ENCODE results near the gene HDDC2. TPM values are rescaled to one million over a fixed set of nuclear protein-coding genes. Genes with fewer than 3 reads are reported as not detected.

The HDDC2 gene, protein sequence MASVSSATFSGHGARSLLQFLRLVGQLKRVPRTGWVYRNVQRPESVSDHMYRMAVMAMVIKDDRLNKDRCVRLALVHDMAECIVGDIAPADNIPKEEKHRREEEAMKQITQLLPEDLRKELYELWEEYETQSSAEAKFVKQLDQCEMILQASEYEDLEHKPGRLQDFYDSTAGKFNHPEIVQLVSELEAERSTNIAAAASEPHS
- polyA plus RNA-seq (2013, experiment 1 of 2; ENCODE audit: insufficient read length): 102 TPM
- polyA plus RNA-seq (2013, experiment 2 of 2; ENCODE audit: insufficient read length): 97.6 TPM

DNA sequence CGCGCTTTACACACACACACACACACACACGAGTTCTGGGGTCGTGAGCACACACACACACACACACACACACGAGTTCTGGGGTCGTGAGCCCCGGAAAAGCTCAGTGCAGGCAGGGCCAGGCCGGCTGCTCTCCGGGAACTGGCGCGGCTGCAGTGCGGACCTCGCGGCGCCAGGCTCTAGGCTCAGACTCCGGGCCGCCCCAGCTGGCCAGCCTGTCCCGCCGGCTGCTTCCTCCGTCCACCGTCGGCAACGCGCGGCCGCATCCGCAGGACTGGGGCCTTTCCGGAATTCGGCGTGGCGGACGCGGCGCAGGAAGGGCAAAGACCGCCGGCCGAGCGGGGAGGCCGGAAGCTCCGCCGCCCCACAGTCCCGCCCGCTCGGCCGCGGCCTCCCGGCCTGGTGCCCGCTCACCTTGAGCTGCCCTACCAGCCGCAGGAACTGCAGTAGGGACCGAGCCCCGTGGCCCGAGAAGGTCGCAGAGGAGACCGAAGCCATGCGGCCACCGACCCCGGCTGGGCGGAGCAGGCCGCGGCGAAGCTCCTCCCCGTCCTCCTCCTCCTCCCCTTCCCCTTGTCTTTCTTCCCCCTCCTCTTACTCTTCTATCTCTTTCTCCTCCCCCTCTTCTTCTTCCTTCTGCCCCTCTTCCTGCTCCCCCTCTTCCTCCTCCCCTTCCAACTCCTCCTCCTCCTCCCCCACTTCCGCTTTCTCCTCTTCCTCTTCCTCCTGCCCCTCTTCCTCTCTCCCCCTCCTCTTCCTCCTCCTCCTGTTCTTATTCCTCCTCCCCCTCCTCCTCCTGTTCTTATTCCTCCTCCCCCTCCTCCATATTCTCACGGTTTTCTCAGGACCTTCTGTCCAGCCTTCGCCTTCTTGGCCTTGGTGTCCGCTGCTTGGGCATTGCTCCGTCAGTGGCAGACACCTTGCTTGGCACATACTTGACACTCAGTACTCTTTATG lies at the start of gene HDDC2:
Gene HDDC2, minus strand, starts transcription at position 533 of the 957 bp plus-strand sequence. Its CDS starts 35 bp downstream, at position 498.
- DNase-seq: peak; percentile 71

DNA sequence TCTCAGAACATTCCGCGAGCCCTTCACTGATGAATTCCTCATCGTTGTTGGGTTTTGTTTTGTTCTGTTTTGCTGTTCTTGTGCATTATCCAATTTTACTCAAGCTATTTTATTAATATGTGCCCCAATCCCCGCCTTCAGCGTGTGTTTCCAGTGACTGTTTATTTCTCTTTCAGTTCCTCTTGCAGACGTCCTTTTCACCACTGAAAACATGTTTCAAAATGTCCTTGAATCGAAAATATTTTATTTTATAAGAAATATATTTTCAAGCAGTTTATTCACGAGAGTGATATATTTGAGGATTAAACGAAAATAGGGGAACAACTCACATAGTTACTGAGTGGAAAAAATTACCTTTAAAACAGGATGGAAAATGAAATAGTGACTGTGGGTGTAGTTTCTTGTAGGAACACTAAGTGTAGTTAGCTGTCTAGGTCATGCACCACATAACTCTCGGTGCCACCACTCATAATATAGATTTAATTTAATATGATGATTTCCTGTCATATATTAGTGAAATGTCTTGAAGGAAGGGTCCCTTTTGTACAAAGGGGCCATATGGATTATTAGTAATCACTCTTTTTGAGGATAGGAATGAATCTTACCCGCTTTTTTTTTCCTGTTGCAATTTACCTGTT lies 45.3 kb upstream of the HDDC2 start:
- no peak for DNase-seq

DNA sequence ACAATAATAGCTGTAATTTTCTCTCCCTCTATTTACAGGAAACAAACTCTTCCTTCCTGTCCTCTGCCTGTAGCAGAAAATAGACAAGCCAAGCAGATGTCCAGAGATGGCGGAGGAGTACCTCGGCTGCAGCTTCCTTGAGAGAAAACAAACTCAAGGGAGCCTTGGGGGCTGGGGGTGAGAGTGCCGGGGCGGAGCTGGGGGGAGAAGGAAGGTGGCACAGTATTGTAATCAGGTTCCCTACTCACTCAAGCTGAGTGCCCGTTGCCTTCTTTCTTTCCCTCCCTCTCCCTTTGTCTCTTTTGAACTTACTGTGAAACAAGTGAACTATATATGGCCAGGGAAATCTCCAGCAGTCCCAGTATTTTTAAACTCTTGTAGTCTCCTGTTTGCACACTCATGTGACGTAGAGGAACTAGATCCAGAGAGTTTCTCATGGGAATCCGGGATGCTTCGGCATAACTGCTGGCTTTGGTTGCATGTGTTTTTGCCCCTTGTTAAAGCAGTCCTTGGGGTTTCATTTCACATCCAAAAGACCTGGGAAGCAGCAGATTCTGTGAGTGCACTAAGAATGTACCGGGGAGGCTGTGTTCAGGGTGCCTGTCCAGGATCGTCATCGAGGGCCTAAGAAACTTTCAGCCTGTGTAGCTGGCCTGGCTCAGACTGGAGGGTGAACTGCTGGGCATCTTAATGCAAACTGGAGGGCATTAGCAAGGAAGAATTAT lies 44.6 kb upstream of the HDDC2 start:
- DNase-seq: no peak

DNA sequence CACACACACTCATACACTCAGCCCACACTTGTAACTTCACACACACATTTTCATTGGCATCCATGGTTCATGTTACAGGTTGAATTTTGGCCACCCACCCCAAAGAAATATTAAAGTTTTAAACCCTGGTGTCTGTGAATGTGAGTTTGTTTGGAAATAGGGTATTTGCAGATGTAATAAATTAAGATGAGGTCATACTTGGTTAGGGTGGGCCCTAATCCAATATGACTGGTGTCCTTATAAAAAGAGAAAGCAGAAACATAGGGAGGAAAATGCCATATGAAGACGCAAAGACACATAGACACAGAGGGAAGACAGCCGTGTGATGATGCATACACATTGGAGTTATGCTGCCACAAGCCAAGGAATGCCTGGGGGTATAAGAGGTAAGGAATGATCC lies 39.7 kb upstream of the HDDC2 start:
- DNase-seq: no peak

DNA sequence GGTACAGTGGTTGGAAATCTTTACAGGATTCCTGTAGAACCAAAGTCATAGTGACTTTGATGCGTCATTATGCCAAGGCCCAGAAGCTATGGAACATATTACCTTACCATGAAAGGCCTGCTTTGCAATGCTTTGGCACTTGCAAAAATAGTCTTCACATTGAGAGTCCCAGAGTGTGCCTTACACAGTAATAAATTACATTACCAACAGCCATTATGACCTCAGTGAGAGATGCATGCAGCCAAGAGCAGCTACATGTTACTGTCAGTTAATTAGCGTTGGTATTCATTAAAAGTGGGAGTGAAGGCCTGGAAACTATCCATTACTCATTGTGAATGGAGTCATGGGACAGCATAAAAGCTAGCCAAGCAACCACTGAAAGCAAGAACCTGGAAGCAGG lies 39.2 kb upstream of the HDDC2 start:
- DNase-seq: no peak

DNA sequence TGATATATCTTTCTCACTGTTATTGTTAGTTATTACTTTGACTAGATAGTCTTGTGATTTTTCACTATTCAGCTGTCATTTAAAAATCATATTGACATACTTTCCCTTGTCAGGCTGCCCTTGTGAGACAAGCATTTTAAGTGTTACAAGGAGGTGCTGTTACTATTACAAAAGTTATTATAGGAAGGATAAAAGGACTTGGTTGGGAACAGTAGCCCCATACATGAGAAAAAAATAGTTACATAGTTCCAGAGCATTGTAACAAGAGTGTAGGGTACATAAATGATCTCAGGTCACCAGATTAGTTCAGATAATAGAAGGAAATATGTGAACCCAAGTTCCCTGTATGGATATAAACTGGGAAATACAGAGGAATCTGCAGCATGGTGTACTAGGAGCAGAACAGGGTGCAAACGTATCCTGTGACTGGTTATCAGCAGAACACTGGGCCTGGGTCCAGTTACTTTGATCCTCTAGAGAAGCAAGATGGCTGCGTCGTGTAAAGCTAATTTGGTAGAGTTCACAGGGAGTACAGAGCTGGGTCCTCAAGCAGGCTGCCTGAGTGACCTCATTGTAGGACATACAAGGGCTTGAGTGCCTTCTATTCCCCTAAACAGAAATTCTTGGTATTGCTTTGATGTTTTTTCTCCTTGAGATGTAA lies 38.5 kb upstream of the HDDC2 start:
- no peak for DNase-seq

DNA sequence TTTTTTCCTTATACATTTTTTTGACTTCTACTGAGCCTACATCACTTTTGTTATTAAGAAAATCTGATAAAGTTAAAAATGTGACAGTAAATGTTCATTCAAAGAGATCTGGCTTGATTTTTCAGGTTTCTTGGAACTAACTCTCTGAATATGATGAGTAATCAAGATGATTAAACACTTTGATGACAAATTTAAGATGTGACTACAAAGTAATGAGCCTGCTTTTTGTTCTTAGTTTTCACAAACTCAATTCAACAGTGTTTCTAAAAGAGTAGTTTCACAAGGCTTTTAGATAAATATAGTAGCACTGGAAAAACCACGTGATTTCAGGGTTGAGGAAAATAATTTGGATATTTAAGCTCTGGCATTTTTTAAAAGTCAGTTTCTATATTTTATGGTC lies 37.9 kb upstream of the HDDC2 start:
- no peak for DNase-seq

DNA sequence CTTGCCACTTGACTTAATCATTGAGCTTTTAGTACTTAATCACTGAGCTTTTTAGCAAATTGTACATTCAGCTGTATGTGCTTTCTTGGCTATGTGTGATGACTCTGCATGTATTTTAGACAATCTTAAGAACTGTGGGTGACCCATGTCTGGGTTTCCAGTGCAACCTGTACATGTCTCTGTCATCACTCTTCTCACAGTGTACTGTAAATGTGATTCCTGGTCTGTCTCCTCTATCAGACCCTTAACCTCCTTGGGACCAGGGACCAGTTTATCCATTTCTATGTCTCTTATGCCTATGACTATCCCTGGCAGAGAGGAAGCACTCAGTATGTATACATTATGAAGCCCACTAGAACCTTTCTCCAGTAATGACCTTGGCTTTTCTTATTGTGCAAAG lies 36.6 kb upstream of the HDDC2 start:
- no peak for DNase-seq

DNA sequence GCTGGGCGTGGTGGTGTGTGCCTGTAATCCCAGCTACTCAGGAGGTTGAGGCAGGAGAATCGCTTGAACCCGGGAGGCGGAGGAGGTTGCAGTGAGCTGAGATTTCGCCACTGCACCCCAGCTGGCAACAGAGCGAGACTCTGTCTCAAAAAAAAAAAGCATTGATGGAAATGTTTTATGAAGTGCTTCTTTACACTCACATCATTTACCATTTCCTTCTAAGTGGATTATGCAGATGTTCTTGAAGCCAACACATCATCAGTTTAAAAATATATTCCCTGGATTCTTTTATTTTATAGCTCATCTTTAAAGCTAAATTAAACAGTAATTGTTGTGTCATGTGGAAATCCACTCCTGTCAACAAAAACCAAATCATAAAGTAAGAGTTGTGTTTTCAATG lies 35.9 kb upstream of the HDDC2 start:
- DNase-seq: no peak

DNA sequence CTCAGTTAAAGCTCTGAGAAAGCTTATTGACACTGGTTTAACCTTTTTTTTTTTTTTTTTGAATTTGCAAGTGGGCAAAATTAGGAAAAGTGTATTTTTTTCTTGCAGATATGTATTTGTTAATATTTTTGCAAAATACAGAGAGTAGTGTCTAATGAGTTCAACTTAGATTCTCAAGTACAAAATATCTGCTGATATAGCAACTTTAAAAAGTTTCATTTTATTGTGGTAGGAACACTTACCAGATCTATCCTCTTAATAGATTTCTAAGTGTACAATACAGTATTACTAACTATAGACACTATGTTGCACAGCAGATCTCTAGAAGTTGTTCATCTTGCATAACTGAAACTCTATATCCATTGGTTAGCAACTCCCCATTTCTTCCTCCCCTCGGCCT lies 30.9 kb upstream of the HDDC2 start:
- no peak for DNase-seq

DNA sequence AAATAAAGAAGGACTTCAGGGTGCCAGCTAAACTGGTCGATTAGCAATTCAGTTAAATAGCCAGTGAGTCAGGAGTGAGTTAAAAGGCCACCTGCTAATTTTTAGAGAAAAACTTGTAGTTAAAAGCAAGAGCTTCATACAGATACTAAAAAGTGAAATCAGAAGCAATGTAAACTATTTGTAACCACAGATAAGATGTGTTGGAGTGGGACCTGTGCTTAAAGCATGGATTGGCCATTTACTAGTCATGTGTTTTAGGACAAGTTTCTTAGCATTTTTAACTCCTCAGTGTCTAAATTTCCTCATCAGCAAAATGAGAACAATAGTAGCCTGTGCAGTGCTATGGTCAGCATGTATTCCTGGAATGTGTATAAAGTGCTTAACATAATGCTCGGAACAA lies 23.8 kb upstream of the HDDC2 start:
- DNase-seq: no peak

DNA sequence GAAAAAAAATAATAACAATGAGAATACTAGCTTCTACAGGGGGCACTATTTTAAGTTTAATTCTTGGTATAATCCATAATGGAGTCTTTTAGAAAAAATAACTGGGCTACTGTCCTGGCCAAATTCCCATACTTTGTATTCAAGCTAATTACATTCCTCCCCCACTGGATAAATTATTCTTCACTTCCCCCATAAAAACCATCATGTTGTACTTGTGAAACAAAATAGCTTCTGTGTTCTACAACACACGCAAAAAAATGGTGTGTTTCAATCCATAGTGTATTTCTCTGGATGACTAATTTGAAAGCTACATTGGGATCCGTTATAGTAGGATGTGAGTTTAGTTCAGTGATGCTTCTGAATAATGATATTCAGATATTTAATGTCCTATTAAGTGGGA lies 21.6 kb upstream of the HDDC2 start:
- no peak for DNase-seq

DNA sequence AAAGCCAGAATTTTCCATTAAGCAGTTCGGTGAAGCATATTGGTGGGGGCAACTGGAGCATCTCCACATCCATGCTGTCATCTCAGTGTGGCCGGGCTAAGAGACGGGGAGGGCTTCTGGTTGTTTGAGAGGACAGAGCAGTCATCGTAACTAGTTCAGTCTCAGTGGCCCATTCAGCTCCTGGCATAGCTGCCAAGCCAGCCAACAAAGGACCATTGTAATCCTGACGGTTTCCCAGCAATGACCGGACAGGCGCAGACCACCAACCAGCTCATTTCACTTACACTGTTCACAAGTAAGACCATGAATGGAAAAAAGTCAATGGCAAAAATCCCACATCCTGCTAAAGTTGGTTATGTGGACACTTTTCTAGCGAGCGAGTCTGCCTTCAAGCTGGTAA lies 14.9 kb upstream of the HDDC2 start:
- DNase-seq: no peak

DNA sequence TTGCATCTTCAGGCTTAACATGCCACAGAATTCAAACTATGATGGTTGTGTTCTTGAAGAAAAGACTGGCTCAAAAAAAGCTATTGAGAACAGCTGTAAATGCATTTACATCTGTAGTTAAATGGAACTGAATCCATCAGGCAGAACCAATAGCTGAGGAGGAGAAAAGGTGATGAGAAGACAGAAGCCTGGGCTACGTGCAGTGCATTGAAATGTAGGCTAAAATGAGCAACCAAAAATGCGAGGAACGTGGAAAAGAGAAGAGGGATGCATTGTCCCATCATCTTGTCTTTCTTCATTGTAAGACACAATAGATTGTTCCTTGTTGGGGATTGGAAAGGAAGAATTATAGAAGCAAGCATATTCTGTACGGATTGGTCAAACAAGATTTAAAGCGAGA lies 13.8 kb upstream of the HDDC2 start:
- no peak for DNase-seq

DNA sequence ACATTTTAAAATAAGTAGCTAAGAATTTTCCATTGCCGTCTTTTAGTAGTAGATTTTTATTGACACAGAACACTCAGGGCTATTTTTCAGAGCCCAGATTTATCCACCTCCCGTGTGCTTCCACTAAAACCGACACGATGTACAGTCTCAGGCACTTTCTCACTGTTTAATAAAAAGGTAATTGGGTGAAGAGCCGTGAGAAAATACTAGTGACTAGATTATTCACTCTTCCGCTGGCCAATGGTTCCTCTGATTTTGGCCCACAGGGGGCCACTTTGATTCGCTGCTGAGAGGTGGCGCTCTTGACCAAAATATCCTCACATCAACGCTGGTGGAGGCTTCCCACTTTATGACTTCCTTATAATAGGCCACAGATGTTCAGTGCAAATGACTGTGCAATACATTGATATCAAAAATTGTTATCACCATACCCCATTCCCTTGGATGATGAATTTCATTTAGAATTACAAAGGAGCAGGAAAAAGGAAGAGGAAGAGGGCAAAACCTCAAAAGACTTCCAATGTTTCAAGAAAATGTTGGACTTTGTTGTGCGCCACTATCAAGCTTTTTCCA lies 12.3 kb upstream of the HDDC2 start:
- peak; percentile 75 for DNase-seq

DNA sequence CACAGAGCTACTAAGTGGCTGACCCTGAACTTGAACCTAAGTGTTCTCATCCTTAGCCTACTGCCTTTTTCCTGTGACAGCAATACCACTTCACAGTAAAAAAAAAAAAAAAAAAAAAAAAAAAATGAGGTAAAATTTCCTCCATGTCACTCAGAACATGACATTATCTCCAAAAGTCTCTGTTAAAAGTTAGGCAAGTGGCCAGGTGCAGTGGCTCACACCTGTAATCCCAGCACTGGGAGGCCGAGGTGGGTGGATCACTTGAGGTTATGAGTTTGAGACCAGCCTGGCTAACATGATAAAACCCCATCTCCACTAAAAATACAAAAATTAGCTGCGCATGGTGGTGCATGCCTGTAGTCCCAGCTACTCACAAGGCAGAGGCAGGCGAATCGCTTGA lies 11.2 kb upstream of the HDDC2 start:
- no peak for DNase-seq

DNA sequence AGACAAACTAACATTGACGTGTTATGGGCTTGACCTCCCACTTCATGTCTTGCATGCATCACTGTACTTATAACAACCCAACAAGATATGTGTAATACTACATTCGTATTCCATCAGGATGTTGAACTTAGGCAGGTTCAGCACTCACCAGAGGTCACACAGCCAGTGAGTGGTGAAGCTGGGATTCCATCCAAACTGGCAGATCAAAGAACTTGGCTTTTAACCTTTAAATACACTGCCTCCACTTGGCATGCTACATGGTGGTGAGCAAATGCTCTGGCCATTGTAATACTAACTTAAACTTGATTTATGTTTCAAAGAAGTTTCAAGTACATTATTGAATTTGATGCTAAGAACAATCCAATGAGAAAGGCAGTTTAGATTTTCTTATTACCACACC lies 10.7 kb upstream of the HDDC2 start:
- DNase-seq: no peak

DNA sequence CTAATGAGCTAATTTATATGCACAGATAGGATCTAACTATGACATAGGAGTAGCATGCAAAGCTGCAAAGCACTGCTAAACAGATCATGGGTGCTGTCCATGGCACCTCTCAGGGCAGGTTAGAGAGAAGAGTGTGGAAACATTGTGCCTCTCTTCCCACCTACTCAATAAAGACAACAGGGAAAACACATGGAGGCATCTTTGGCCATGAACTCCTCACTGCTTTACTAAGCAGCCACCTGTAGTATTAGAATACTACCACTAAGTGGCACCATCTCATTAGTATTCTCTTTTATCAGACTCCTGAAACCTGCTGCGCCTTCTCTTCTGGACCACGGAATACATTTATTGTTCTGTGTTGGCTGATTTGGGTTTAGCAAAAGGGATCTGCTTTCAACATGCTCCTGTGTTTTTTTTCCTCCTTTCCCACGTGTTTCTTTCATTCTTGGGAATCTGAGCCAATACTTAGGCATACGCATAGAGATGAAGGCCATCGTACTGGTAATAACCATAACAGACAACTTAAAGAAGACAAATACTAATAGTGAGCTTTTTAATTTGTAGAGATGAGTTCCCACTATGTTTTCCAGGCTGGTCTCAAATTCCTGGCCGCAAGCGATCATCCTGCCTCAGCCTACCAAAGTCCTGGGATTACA lies 9.4 kb upstream of the HDDC2 start:
- peak; percentile 62 for DNase-seq

DNA sequence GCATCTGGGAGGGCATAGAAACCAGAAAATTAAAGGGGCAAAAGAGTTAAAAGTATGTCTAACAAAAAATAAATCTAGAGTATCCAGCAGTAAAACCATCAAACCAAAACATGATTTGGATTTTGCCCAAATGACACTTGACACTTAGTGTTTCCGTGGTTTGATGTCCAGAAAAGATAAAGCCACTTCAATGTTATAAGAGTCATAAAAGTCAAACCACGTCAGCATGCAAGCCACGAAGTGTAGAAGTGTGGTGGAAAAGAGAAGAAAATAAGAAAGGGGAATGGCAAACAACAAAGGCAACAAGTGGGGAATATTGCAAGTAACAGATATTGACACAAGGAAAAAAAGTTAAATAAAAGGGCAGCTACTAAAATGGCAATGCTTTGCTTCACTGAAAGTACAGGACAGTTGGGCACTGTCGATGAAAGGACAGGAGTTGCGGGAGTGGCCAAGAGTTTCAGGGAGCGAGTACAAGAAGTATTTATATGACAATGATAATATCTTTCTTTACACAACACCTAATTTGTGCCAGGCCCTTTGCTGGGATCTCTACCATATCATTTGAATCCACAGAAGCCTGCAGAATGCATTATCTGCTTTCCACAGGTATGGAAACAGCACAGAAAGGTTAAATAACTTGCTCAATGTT lies 6.3 kb upstream of the HDDC2 start:
- DNase-seq: no peak

DNA sequence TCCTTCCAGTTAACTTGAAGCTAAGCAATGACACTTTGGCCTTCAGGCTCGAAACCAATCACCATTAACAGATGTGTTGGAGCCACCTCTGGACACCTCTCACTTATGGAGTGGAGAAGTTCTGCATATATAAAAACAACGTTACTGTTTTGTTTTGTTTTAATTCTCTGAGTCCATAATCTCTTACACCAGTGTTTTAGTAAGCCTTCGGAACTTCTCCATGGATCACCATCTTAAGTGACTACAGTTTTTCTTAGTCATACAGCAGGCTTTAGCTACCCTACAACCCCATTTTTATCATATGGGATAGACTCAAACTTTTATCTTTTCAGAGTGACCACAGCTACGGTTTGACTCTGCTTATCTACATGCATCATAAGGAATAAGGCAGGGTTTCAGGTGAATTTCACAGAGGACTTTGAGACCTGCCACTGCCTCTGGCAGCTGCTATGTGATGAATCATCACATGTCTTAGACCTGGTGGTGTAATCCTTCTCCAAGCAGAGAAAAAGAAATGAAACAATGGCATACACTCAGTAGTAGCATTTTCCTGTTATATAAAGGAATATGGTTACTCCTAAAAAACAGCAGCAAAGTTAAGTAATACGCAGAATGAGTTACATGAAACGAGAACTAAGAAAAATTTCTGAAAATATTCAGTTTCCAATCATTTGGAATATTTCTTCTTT lies 5.5 kb upstream of the HDDC2 start:
- peak; percentile 25 for DNase-seq
